Liver (tissue), 9 donors: ENCODE measurements around the gene NFATC1. TPM values are rescaled to one million over a fixed set of nuclear protein-coding genes. Genes with fewer than 3 reads are reported as not detected.
A peak's percentile ranks its signal among the peaks of the same experiment; 100 is the strongest.

Experiments
- DNase-seq: peaks from one replicate; pipeline ENCODE4 v3.0.0-alpha.2; 2017; ENCODE audit warnings: low spot score
- H3K27ac ChIP-seq, 2 donors: one replicate each; pipeline ENCODE4 v1.7.0; 2013; ENCODE audit warnings: inconsistent platforms in 2 of 2, low read length in 2 of 2, control low read depth in 1 of 2, low read depth in 1 of 2, mild to moderate bottlenecking in 1 of 2
- H3K27me3 ChIP-seq, 4 donors: one replicate each; pipeline versions ENCODE4 v1.6.1 to v1.7.0; 2013; ENCODE audit warnings: low read length in 3 of 4, inconsistent platforms in 1 of 4, mild to moderate bottlenecking in 1 of 4, moderate library complexity in 1 of 4; ENCODE audit not compliant: control insufficient read depth in 4 of 4, insufficient read depth in 4 of 4
- H3K36me3 ChIP-seq, 4 donors: one replicate each; pipeline versions ENCODE4 v1.6.1 to v1.7.0; 2013; ENCODE audit warnings: low read length in 3 of 4, mild to moderate bottlenecking in 3 of 4, low read depth in 1 of 4, moderate library complexity in 1 of 4; ENCODE audit not compliant: control insufficient read depth in 4 of 4, insufficient read depth in 3 of 4
- H3K4me1 ChIP-seq, 4 donors: one replicate each; pipeline versions ENCODE4 v1.6.1 to v1.7.0; 2013; ENCODE audit warnings: low read length in 3 of 4, mild to moderate bottlenecking in 3 of 4, moderate library complexity in 1 of 4; ENCODE audit not compliant: control insufficient read depth in 4 of 4, insufficient read depth in 4 of 4
- H3K4me3 ChIP-seq, 3 donors: one replicate each; pipeline versions ENCODE4 v1.6.1 to v1.7.0; 2013; ENCODE audit warnings: low read length in 3 of 3, control low read depth in 1 of 3, low read depth in 1 of 3, mild to moderate bottlenecking in 1 of 3
- H3K9ac ChIP-seq, 2 donors: one replicate each; pipeline ENCODE4 v1.7.0; 2013; ENCODE audit warnings: low read length in 2 of 2, mild to moderate bottlenecking in 2 of 2, moderate library complexity in 2 of 2, control low read depth in 1 of 2, low read depth in 1 of 2
- H3K9me3 ChIP-seq, 4 donors: one replicate each; pipeline versions ENCODE4 v1.6.1 to v1.7.0; 2013; ENCODE audit warnings: low read length in 3 of 4; ENCODE audit not compliant: control insufficient read depth in 4 of 4
- EGR1 ChIP-seq, 2 donors: IDR thresholded peaks; 2 replicates each; pipeline ENCODE4 v1.6.1; 2016 to 2018; ENCODE audit warnings: antibody characterized with exemption in 2 of 2, low read depth in 2 of 2
- FOXA1 ChIP-seq: IDR thresholded peaks from 2 replicates; pipeline ENCODE4 v1.6.1; 2016; ENCODE audit warnings: antibody characterized with exemption
- FOXA2 ChIP-seq: IDR thresholded peaks from 2 replicates; pipeline ENCODE4 v1.6.1; 2016; ENCODE audit warnings: antibody characterized with exemption
- GABPA ChIP-seq, 2 donors: IDR thresholded peaks in 1 of 2; conservative IDR thresholded peaks in 1 of 2; 2 replicates each; pipeline ENCODE4 v1.6.1; 2016; ENCODE audit warnings: antibody characterized with exemption in 2 of 2, mild to moderate bottlenecking in 1 of 2, moderate library complexity in 1 of 2
- HNF4A ChIP-seq, 2 donors: conservative IDR thresholded peaks; 2 replicates each; pipeline ENCODE4 v1.6.1; 2016; ENCODE audit warnings: antibody characterized with exemption in 2 of 2, mild to moderate bottlenecking in 2 of 2
- HNF4G ChIP-seq: IDR thresholded peaks from 2 replicates; pipeline ENCODE4 v1.6.1; 2016; ENCODE audit warnings: antibody characterized with exemption
- JUND ChIP-seq, 2 donors: IDR thresholded peaks; 2 replicates each; pipeline ENCODE4 v1.6.1; 2016; ENCODE audit warnings: antibody characterized with exemption in 2 of 2
- NR2F2 ChIP-seq: IDR thresholded peaks from 2 replicates; pipeline ENCODE4 v1.6.1; 2016; ENCODE audit warnings: antibody characterized with exemption
- RAD21 ChIP-seq, 2 donors: IDR thresholded peaks; 2 replicates each; pipeline ENCODE4 v1.6.1; 2016; ENCODE audit warnings: antibody characterized with exemption in 2 of 2, mild to moderate bottlenecking in 2 of 2
- RXRA ChIP-seq, 2 donors: IDR thresholded peaks; 2 replicates each; pipeline ENCODE4 v1.6.1; 2017 to 2018; ENCODE audit warnings: antibody characterized with exemption in 2 of 2, mild to moderate bottlenecking in 1 of 2
- SP1 ChIP-seq: IDR thresholded peaks from 2 replicates; pipeline ENCODE4 v1.6.1; 2018; ENCODE audit warnings: antibody characterized with exemption, mild to moderate bottlenecking
- TAF1 ChIP-seq: conservative IDR thresholded peaks from 2 replicates; pipeline ENCODE4 v1.6.1; 2016; ENCODE audit warnings: antibody characterized with exemption, mild to moderate bottlenecking
- YY1 ChIP-seq: IDR thresholded peaks from 2 replicates; pipeline ENCODE4 v1.6.1; 2016; ENCODE audit warnings: antibody characterized with exemption, mild to moderate bottlenecking
- WGBS: extraction: QIAGEN DNeasy Blood & Tissue Kit; methylation state at CpG from one replicate; pipeline ENCODE4 v1.1.7; 2013; 5-methylcytosine and 5-hydroxymethylcytosine counted together
- polyA plus RNA-seq, 2 donors: library from polyadenylated mRNA; stranded (reverse) in 1 of 2; unstranded in 1 of 2; fragments of 200-250 nt in 1 of 2; fragments of >200 nt in 1 of 2; fragmentation: Nextera tagmentation in 1 of 2; extraction: Ambion mirVana in 1 of 2; gene quantifications; one replicate each; pipeline versions ENCODE4 v1.2.1 to v1.2.3, GENCODE V29; 2013 to 2015
- total RNA-seq, 2 donors: library from RNA; depleted of rRNA; stranded (reverse); fragments of >200 nt; gene quantifications; one replicate each; pipeline ENCODE4 v1.2.3, GENCODE V29; 2014
- TF ChIP-seq, protein P1 (sequence below): IDR thresholded peaks from 2 replicates; pipeline ENCODE4 v1.6.1; 2016; ENCODE audit warnings: antibody characterized with exemption
- TF ChIP-seq, protein P2 (sequence below): IDR thresholded peaks from 2 replicates; pipeline ENCODE4 v1.6.1; 2016; ENCODE audit warnings: antibody characterized with exemption
- TF ChIP-seq, protein P3 (sequence below): fragments of 150-350 bp; IDR thresholded peaks from 2 replicates; pipeline ENCODE4 v1.5.1; 2017; ENCODE audit warnings: improper control_type of control experiment, low read depth, low read length; ENCODE audit not compliant: missing input control
- TF ChIP-seq, protein P4 (sequence below): IDR thresholded peaks from 2 replicates; pipeline ENCODE4 v1.6.1; 2016; ENCODE audit warnings: antibody characterized with exemption, mild to moderate bottlenecking
- TF ChIP-seq, protein P5 (sequence below): IDR thresholded peaks from 2 replicates; pipeline ENCODE4 v1.6.1; 2016; ENCODE audit warnings: antibody characterized with exemption
- donor health status: healthy.
- donor health status: healthy.
- donor health status: healthy.
- donor health status: healthy.
- donor health status: healthy.

NFATC1 gene
- total and polyA plus RNA-seq, 4 donors: 0.57 to 2.2 (median 1.3) TPM

DNA sequence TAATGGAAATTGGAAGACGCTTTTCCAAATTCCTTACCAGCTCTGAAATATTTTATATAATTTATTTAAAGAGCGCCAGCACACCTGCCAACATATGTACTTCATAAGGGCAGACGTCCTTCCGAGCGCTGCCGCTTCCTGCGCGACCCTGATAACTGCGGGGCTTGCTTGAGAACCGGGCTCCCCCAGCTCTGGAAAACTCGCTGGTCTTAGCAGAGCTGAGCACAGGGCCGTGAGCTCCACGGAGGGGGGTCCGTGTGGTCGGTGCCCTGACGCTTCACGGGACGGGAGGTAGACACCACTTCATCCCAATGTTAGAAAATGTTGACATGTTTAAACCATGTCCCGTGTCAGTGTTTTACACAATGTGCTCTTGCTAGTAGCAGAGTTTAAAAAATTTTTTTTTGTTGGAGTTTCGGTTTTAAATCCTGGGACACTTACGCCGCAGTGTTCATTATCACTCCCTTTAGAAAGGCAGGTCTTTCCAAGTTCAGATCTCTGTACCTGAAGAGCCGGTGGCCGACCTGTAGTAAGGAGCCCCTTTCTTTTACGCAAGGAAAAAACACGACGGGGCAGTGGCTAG, 1.6 kb downstream of the NFATC1 start:
- peaks cover 23 to 49% (median 30%) of the 10 kb centered on the region in 4 donors for H3K4me1 ChIP-seq
- H3K9me3 ChIP-seq: no peaks in the 10 kb centered on the region
- peak overlapping the region in 2 of 3 donors; percentile 24 to 26 for H3K4me3 ChIP-seq
- 39% methylated on average over 27 of the region's 27 CpGs for WGBS
- no peaks in the 10 kb centered on the region for H3K36me3 ChIP-seq
- H3K27ac ChIP-seq: no peak overlapping the region
- TF ChIP-seq JUND (IDR thresholded peaks at IDR 0.05) (no peak), GABPA (IDR thresholded peaks at IDR 0.05 in 1 of 2, conservative IDR thresholded peaks at IDR 0.05 in 1 of 2) (no peak), HNF4G (no peak), FOXA1 (no peak), EGR1 (IDR thresholded peaks at IDR 0.05; ENCODE audit: low read depth in 2 of 2) (no peak), FOXA2 (no peak), TAF1 (no peak), NR2F2 (no peak), RXRA (IDR thresholded peaks at IDR 0.05) (no peak), RAD21 (IDR thresholded peaks at IDR 0.05) (no peak), SP1 (no peak), YY1 (no peak), HNF4A (conservative IDR thresholded peaks at IDR 0.05) (no peak)
- TF ChIP-seq, protein P1, sequence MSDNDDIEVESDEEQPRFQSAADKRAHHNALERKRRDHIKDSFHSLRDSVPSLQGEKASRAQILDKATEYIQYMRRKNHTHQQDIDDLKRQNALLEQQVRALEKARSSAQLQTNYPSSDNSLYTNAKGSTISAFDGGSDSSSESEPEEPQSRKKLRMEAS: no peak
- TF ChIP-seq, protein P2, sequence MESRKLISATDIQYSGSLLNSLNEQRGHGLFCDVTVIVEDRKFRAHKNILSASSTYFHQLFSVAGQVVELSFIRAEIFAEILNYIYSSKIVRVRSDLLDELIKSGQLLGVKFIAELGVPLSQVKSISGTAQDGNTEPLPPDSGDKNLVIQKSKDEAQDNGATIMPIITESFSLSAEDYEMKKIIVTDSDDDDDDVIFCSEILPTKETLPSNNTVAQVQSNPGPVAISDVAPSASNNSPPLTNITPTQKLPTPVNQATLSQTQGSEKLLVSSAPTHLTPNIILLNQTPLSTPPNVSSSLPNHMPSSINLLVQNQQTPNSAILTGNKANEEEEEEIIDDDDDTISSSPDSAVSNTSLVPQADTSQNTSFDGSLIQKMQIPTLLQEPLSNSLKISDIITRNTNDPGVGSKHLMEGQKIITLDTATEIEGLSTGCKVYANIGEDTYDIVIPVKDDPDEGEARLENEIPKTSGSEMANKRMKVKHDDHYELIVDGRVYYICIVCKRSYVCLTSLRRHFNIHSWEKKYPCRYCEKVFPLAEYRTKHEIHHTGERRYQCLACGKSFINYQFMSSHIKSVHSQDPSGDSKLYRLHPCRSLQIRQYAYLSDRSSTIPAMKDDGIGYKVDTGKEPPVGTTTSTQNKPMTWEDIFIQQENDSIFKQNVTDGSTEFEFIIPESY: no peak
- TF ChIP-seq, protein P3, sequence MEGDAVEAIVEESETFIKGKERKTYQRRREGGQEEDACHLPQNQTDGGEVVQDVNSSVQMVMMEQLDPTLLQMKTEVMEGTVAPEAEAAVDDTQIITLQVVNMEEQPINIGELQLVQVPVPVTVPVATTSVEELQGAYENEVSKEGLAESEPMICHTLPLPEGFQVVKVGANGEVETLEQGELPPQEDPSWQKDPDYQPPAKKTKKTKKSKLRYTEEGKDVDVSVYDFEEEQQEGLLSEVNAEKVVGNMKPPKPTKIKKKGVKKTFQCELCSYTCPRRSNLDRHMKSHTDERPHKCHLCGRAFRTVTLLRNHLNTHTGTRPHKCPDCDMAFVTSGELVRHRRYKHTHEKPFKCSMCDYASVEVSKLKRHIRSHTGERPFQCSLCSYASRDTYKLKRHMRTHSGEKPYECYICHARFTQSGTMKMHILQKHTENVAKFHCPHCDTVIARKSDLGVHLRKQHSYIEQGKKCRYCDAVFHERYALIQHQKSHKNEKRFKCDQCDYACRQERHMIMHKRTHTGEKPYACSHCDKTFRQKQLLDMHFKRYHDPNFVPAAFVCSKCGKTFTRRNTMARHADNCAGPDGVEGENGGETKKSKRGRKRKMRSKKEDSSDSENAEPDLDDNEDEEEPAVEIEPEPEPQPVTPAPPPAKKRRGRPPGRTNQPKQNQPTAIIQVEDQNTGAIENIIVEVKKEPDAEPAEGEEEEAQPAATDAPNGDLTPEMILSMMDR: no peak
- TF ChIP-seq, protein P4, sequence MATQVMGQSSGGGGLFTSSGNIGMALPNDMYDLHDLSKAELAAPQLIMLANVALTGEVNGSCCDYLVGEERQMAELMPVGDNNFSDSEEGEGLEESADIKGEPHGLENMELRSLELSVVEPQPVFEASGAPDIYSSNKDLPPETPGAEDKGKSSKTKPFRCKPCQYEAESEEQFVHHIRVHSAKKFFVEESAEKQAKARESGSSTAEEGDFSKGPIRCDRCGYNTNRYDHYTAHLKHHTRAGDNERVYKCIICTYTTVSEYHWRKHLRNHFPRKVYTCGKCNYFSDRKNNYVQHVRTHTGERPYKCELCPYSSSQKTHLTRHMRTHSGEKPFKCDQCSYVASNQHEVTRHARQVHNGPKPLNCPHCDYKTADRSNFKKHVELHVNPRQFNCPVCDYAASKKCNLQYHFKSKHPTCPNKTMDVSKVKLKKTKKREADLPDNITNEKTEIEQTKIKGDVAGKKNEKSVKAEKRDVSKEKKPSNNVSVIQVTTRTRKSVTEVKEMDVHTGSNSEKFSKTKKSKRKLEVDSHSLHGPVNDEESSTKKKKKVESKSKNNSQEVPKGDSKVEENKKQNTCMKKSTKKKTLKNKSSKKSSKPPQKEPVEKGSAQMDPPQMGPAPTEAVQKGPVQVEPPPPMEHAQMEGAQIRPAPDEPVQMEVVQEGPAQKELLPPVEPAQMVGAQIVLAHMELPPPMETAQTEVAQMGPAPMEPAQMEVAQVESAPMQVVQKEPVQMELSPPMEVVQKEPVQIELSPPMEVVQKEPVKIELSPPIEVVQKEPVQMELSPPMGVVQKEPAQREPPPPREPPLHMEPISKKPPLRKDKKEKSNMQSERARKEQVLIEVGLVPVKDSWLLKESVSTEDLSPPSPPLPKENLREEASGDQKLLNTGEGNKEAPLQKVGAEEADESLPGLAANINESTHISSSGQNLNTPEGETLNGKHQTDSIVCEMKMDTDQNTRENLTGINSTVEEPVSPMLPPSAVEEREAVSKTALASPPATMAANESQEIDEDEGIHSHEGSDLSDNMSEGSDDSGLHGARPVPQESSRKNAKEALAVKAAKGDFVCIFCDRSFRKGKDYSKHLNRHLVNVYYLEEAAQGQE: no peak
- TF ChIP-seq, protein P5, sequence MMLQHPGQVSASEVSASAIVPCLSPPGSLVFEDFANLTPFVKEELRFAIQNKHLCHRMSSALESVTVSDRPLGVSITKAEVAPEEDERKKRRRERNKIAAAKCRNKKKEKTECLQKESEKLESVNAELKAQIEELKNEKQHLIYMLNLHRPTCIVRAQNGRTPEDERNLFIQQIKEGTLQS: no peak
- DNase-seq: no peak
- no peak overlapping the region for H3K9ac ChIP-seq
- H3K27me3 ChIP-seq: peaks cover 0 to 12% (median 5%) of the 10 kb centered on the region in 4 donors
